Measurements from ENCODE around the gene SUPT20H. TPM values are rescaled to one million over a fixed set of nuclear protein-coding genes. Genes with fewer than 3 reads are reported as not detected.

The SUPT20H gene
- total and polyA plus RNA-seq, 10 of the 15 experiments (the other 5 are each of a cell fraction or from before 2014, with no cell fraction given), result 12.3 to 69.8 (median 47.5) TPM

DNA sequence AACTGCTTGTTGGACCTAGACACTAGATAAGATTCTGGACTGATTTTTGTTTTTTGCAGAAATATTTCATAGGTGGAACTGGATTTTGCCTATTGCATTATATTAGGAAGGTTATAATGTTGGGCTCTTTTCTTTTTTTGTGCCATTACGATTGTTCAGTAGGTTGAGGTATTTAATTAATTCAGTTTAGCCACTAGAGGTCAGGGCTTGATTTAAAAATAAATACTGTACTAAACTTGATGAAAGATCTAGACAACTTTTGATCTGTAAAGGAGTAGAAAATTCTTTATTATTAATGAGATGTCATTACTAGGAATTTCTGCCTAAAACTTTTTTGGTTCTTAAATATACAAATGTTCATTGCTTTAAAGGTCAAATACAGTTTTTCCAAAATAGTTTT lies 15.2 kb upstream of the SUPT20H start:
- no peak for TF ChIP-seq ZNF217 (IDR thresholded peaks at IDR 0.05)
- no peak for TF ChIP-seq SREBF1 (IDR thresholded peaks at IDR 0.05; ENCODE audit: low read length)
- peak; percentile 33 for TF ChIP-seq RAD21 (IDR thresholded peaks at IDR 0.05; ENCODE audit: insufficient read depth, low read depth, low read length)
- no peak for TF ChIP-seq EED (IDR thresholded peaks at IDR 0.05; ENCODE audit: low read depth)
- peak; percentile 16; the same call in 1 of the 2 replicates for TF ChIP-seq SMC3 (IDR thresholded peaks at IDR 0.05; ENCODE audit: borderline replicate concordance, low read length)
- TF ChIP-seq, protein P1, sequence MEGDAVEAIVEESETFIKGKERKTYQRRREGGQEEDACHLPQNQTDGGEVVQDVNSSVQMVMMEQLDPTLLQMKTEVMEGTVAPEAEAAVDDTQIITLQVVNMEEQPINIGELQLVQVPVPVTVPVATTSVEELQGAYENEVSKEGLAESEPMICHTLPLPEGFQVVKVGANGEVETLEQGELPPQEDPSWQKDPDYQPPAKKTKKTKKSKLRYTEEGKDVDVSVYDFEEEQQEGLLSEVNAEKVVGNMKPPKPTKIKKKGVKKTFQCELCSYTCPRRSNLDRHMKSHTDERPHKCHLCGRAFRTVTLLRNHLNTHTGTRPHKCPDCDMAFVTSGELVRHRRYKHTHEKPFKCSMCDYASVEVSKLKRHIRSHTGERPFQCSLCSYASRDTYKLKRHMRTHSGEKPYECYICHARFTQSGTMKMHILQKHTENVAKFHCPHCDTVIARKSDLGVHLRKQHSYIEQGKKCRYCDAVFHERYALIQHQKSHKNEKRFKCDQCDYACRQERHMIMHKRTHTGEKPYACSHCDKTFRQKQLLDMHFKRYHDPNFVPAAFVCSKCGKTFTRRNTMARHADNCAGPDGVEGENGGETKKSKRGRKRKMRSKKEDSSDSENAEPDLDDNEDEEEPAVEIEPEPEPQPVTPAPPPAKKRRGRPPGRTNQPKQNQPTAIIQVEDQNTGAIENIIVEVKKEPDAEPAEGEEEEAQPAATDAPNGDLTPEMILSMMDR (IDR thresholded peaks at IDR 0.05 in 2 of 3, conservative IDR thresholded peaks at IDR 0.05 in 1 of 3; ENCODE audit: control insufficient read depth in 2 of 3, extremely low read depth in 1 of 3, insufficient read depth in 1 of 3, low read depth in 3 of 3, low read length in 3 of 3), result peak in 1 of 3 experiments; percentile 48; a peak in 1 of 6 replicates
- no peak for TF ChIP-seq TCF7 (IDR thresholded peaks at IDR 0.05; ENCODE audit: borderline replicate concordance)
- TF ChIP-seq PBX3 (IDR thresholded peaks at IDR 0.05; ENCODE audit: insufficient replicate concordance, low read depth, low read length), result no peak
- TF ChIP-seq FOXM1 (IDR thresholded peaks at IDR 0.05; ENCODE audit: low read depth, low read length), result no peak
- no peak for TF ChIP-seq NR2C2 (IDR thresholded peaks at IDR 0.05; ENCODE audit: borderline replicate concordance, control insufficient read depth, insufficient read length, low read depth)
- intact Hi-C loops (cut with micrococcal nuclease; ENCODE audit: unreplicated experiment), result loop anchor here (10.0 kb wide), 1 partner anchor 1510 kb away; no protein-coding TSS in a partner anchor
- Histone ChIP-seq H3K36me3 (ENCODE audit: control insufficient read depth in 2 of 2, insufficient read depth in 2 of 2, low read length in 1 of 2) (no peaks in the 10 kb centered on the region), H2AFZ (ENCODE audit: control insufficient read depth, low read depth, low read length) (no peak overlapping the region), H3K9ac (ENCODE audit: control insufficient read depth, insufficient read depth, low read length) (no peak overlapping the region), H3K27me3 (replicated peaks in 1 of 2; ENCODE audit: control insufficient read depth in 2 of 2, insufficient read depth in 2 of 2, low read length in 1 of 2) (no peaks in the 10 kb centered on the region; a peak in 1 of 4 replicates), H4K20me1 (ENCODE audit: control insufficient read depth, insufficient read depth) (no peaks in the 10 kb centered on the region), H3K9me3 (replicated peaks; ENCODE audit: control insufficient read depth, insufficient read depth, low read length) (no peaks in the 10 kb centered on the region), H3K4me3 (no peak overlapping the region), H3K27ac (ENCODE audit: control insufficient read depth, insufficient read depth) (no peak overlapping the region), H3K79me2 (ENCODE audit: control insufficient read depth, insufficient read depth, low read length) (no peaks in the 10 kb centered on the region), H3K4me2 (ENCODE audit: control insufficient read depth, insufficient read depth) (no peak overlapping the region), H3K4me1 (ENCODE audit: control insufficient read depth, insufficient read depth, low read length) (no peaks in the 10 kb centered on the region)
- 7% methylated on average over 1 of the region's 1 CpG for WGBS (ENCODE audit: insufficient coverage, insufficient replicate concordance, low lambda C conversion rate, missing lambda C conversion rate)
- FAIRE-seq (no peak), DNase-seq (ENCODE audit: low read depth, low spot score) (no peak), ATAC-seq (peak; percentile 60)
- SMC1A ChIA-PET (ENCODE audit: uncharacterized antibody, unreplicated experiment), result interaction anchor here (0.7 kb wide), 1 partner anchor 613 kb away, joined by 3 read pairs; no protein-coding TSS in a partner anchor
- no TSS peak for BruUV-seq (replicated peaks)
- CTCF ChIA-PET, result interaction anchor here (0.8 to 1.3 kb wide), 2 partner anchors 11 to 489 kb away, joined by 3 read pairs; no protein-coding TSS in a partner anchor
- POLR2A ChIA-PET, result no interaction called here
- in situ Hi-C loops (cut with MboI), result loop anchor here (25.0 kb wide), 1 partner anchor 1288 kb away; no protein-coding TSS in a partner anchor
- RAD21 ChIA-PET (ENCODE audit: unreplicated experiment), result no interaction called here

Measured in GM12878 (cell line).